ENCODE data around the gene C9orf43.
"Not testable (repeated sequence)": the region's sequence is repeated elsewhere in the genome, so short reads cannot be mapped to it uniquely, and the experiment has no call there.

The C9orf43 gene

DNA sequence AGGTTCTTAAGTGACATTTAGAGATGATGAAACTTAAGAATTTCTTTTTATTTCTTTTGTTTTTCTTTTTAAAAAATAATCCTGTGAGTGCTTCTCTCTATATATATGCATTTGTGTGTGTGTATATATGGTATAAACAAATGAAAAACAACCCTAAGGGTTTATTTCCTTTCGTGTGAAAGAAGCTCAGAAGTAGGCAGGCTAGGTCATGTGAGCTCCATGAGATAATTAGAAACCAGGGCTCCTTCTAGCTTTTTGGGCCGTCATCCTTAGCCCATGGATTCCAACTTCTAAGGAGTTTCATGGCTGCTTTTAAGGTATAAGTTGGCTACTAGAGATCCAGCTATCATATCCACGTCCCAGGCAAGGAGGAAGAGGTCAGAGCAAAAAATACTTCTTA is 11.2 kb downstream of the C9orf43 start:
- no peak for DNase-seq (ENCODE audit: low read depth)

- no peak for DNase-seq (ENCODE audit: low read depth)
Observed at GRCh38 chr9:113425072-113425471, 14.5 kb downstream of the C9orf43 start.

- DNase-seq (ENCODE audit: low read depth), result no peak
Observed at GRCh38 chr9:113426701-113427100, 16.2 kb downstream of the C9orf43 start.

GRCh38 chr9:113427629-113428028 is 17.1 kb downstream of the C9orf43 start:
- no peak for DNase-seq (ENCODE audit: low read depth)

DNA sequence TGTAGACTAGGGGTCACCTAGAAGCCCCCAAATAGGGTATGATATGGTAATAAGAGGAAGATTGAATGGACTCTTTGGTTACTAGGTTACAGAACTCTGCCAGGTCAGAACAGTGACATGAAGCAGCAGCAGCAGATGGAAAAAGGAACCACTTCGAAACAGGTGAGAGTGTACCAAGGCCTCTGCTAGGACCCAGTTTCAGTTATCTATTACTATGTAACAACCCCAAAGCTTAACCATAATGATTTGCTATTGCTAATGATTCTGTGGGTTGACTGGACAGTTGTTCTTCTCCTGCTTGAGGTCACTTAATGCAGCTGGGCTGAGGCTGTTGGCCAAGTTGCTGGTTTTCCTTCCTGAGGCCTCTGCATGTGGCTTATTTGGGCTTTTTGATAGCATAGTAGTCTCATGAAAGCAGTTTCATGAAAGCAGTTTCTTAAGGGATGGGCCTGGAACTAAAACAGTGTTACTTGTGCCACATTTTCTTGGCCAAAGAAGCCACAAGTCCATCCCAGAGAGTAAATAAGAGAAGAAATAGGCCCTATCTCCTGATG is 17.6 kb downstream of the C9orf43 start:
- DNase-seq (ENCODE audit: low read depth), result no peak

DNA sequence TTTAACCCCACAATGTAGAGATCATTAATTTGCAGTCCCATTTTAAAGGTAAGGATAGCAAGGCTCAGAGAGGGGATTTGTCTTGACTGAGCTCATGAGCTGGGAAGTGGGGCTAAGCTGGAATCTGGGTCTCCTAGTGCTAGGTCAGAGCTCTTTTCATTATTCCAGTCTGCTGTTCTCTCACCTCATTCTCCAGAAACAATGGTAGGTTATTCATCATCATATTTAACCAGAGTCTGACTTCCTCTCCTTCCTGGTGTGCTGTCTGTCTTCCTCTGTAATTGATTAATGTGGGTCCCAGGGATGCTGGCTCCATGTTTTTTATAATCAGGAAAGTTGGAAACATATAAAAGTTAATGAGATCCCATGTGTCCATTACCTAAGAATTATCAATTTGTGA is 20.6 kb downstream of the C9orf43 start:
- no peak for DNase-seq (ENCODE audit: low read depth)

DNA sequence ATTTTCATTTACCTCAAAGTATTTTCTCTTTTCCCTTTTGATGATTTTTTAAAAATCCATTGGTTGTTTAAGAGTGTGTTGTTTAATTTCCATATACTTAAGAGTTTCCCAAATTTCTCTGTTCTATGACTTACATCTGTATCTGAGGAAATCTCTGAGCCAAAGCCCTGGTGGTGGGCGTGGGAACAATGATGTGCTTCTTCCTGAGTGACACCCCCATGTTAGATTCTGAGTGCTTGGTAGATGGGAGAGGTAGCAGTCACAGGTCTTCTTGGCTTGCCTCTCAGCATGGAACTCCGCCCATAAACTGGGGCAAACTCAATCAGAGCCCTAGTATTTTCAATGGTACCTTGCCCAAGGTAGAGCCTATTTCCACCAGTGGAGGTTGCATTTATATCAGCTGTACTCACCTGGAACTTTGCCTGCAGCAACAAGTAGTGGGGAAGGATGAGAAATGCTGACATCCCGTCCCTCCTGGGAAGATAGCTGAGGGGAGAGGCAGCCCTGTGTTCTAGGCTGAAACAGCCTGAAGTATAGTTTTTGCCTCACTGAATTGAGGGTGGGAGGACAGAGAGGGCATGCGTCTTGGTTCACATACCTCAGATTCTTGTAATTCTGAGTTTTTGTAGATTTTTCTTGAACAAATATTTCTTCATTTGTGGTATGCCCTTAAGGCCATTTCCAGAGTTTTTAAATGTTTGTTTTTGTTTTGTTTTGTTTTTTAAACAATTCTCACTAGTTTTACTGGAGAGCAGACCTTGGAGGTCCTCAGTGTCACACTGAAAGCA is 26.4 kb downstream of the C9orf43 start:
- DNase-seq (ENCODE audit: low read depth), result no peak

GRCh38 chr9:113437716-113438115 is 27.2 kb downstream of the C9orf43 start:
- DNase-seq (ENCODE audit: low read depth), result not testable (repeated sequence)

GRCh38 chr9:113444736-113445135 is 34.2 kb downstream of the C9orf43 start:
- DNase-seq (ENCODE audit: low read depth), result no peak

DNA sequence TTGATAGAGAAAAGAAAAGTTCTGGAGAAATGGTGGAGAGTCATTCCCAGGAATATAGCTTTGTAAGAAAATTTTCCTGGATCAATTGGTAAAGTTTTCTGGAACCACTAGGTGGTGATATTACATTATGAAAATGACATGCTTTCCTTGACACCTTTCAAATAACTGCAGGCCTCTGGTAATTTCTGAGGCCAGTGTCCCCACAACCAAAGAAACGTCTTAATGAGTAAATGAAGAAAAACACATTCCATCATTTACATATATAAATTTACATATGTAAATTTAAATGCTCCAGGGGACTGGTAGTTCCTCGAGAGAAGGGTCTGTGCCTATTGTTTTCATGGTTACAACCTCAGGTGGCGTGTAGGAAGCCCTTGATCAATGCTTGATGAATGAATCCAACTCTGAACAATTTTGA is 35.8 kb downstream of the C9orf43 start:
- no peak for DNase-seq (ENCODE audit: low read depth)

DNA sequence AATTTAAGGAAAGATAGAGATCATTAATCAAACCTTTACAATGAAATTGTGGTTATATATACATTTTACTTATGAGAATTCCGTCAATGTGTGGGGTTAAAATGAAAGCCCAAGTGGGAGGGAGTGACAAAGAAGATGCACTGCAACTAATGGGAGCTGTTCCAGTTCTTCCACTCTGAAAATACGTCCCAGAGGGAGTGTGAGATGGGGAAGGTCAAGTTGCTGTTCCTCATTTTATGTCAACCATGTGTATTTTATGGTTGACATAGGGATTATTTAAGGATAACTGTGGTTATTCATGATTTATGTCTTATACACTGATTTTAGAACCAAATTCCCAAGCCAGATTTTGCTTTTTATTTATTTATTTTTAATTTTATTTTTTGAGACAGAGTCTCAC is 38.8 kb downstream of the C9orf43 start:
- no peak for DNase-seq (ENCODE audit: low read depth)

DNA sequence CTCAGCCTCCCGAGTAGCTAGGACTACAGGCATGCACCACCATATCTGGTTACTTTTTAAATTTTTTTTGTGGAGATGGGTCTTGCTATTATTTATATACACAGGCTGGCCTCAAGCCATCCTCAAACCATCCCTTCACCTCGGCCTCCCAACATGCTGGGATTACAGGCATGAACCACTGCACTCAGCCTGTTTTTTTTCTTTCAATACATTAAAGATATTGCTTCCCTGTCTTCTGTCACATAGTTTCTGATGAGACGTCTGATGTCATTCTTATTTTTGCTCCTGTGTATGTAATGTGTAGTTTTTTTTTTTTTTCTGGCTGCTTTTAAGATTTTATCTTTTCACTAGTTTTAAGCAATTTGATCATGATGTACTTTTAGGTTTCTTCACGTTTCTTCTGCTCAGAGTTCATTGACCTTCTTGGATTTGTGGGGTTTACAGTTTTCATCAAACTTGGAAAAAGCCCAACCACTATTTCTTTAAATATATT is 41.6 kb downstream of the C9orf43 start:
- DNase-seq (ENCODE audit: low read depth), result no peak

DNA sequence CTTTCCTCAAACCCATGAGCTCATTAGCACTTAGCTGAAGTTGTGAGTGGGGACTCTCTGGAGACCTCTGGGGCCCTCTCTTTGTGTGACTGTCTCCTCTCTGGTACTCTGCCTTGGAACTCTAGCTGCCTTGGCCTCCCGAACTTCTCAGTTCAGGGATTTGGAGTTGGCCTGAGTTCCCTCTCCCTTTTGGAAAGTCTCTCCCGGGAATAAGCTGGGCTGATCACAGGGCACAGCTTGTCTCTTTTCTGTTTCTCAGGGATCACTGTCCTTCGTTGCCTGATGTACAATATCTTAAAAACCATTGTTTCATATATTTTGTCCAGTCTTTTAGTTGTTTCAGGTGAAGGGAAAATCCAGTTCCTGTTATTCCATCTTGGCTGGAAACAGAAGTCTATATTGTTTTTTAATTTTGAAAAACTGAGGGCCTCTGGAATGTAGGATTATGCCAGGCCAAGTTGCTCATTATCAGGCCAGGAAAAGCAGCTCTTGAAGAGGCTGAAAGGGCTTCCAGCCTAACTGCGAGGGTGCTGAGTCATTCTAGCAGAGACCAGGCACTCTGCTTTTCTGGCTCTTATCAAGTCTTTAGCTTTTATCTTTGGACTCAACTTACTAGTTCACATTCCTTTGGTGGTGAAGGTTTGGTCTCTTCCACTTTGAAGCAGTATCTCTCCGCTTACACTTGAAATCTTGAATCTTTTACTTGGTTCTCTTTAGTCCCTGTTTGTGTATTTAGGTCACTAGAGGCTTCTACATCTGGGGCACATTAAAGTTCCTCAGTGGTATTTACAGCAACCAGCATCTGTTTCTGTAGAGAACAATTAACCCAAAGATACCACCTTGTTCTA is 44.6 kb downstream of the C9orf43 start:
- no peak for DNase-seq (ENCODE audit: low read depth)

- no peak for DNase-seq (ENCODE audit: low read depth)
Observed at GRCh38 chr9:113456235-113456634, 45.7 kb downstream of the C9orf43 start.

GRCh38 chr9:113461285-113461684 is 50.7 kb downstream of the C9orf43 start:
- DNase-seq (ENCODE audit: low read depth), result no peak

GRCh38 chr9:113461943-113462342 is 51.4 kb downstream of the C9orf43 start:
- no peak for DNase-seq (ENCODE audit: low read depth)

- DNase-seq (ENCODE audit: low read depth), result no peak
Observed at GRCh38 chr9:113462781-113463286, 52.3 kb downstream of the C9orf43 start.

DNA sequence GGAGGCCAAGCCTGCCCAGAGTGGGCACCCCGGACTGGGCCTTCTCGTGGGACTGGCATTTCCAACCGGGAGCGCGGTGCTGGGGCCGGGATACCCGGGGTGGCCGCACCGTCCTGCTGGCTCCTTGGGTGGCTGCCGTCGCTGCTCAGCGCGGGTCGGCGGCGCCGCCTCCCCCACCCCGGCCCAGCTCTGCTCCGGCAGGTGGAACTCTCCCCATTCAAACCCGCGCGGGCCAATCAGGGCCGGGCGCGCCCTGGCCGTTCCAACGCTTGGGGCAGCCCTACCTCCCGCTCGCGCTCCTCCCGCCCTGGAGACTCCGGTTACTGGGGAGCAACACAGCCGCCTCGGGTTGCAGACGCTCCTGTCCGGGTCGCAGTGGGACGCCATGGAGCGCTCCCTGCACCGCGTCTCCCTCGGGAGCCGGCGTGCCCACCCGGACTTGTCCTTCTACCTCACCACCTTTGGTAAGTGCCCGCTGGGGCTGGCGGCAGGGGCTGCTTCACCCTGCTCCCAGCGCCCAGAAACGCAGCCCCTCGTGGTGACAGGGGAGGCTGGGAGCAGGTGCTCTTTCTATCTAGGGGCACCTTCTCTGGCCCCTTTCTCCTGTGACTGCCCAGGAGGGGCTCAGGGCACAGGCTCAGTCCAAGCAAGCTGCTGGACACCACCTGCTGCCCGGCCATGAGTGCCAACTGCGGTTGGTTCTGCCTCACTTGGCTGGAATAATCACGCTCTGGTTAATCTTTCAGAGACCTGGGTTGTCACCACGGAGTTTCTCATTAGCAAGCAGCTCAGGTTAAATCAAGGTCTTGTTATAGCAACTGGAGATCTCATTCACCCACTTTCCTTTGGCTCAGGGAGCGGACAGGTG is 53.1 kb downstream of the C9orf43 start, which contains the start of gene RGS3:
TSS of gene RGS3 (plus strand) at position 310 of the 868 bp plus-strand sequence. CDS start at position 386, 76 bp downstream.
- no peak for DNase-seq (ENCODE audit: low read depth)

DNA sequence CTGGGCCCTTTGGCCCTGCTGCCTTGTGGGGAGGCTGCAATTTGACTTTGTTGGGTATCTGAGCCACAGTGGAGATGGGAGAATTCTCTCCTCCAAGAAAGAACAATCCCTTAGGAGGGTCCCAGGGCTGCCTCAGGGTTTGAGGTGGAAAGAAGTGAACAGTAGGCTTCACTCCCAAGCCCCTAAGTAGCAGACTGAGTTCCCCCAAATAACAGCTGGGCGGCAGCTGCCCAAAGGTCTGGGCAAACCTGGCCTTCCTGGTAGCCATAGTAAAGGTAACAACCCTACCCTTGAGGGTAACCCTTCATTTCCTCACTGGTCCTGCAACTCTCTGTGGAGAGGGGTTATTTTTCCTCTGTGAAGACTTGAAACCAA is 53.7 kb downstream of the C9orf43 start:
- no peak for DNase-seq (ENCODE audit: low read depth)

DNA sequence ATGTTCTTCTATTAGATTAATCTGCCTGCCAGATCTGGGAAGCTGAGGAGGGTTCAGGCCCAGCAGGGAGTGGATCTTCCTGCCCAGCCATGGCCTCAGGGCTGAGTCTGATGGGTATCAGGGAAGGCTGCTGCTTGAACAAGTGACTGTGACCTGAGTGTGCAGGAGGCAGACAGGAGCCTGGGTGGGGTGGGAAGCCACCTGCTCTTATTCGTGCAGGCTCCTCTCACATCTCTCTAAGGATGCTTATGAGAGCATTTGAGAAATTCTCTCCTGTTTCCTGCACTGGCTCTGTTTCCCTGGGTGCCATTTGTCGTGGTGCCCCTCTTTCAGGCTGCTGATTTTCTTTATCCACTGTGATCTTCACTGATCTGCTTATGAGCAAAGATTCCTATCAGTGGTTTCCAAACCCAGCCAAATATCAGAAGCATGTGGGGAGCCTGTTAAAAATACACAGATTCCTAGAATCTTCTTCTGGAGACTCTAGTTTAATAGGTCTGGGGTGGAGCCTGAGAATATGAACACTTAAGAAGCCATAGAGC is 55.1 kb downstream of the C9orf43 start:
- DNase-seq (ENCODE audit: low read depth), result no peak

DNA sequence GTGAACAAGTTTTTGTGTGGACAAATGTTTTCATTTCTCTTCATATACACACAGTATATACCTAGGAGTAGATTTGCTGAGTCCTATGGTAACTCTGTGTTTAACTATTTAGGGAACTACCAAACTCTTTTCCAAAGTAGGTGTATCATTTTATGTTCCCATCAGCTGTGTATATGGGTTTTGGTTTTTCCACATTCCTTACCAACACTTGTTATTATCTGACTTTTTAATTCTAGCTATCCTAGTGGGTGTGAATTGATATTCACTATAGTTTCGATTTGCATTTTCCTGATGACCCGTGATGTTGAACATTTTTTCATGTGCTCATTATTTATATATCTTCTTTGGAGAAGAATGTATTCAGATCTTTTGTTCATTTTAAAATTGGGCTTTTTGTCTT is 56.6 kb downstream of the C9orf43 start:
- no peak for DNase-seq (ENCODE audit: low read depth)
